Measurements from ENCODE around the gene RPTOR. TPM values are rescaled to one million over a fixed set of nuclear protein-coding genes. Genes with fewer than 3 reads are reported as not detected.

Gene RPTOR
- total and polyA plus RNA-seq, 10 of the 15 experiments (the other 5 are each of a cell fraction or from before 2014, with no cell fraction given): 0.18 to 32.1 (median 7.8) TPM

- TF ChIP-seq POU2F2 (IDR thresholded peaks at IDR 0.05; ENCODE audit: borderline replicate concordance, low read depth, low read length) (peak; percentile 50; the same call in 1 of the 3 replicates), MTA3 (IDR thresholded peaks at IDR 0.05; ENCODE audit: borderline replicate concordance, low read length) (peak; percentile 96), REST (IDR thresholded peaks at IDR 0.05; ENCODE audit: low read depth, low read length) (no peak), CHD4 (IDR thresholded peaks at IDR 0.05) (peak; percentile 73; the same call in 1 of the 2 replicates), ZNF687 (IDR thresholded peaks at IDR 0.05) (peak; percentile 89), NBN (IDR thresholded peaks at IDR 0.05) (0 out of 2 replicates have a peak, but pooled peaks have one; percentile 66), CBFB (IDR thresholded peaks at IDR 0.05; ENCODE audit: low read depth) (peak; percentile 70; the same call in 1 of the 2 replicates), HDAC6 (IDR thresholded peaks at IDR 0.05; ENCODE audit: unreplicated experiment) (no peak), SPI1 (IDR thresholded peaks at IDR 0.05; ENCODE audit: borderline replicate concordance, insufficient read depth, low read depth, low read length) (peak; percentile 100), RAD21 (IDR thresholded peaks at IDR 0.05; ENCODE audit: insufficient read depth, low read depth, low read length) (peak; percentile 46), ZNF217 (IDR thresholded peaks at IDR 0.05) (peak; percentile 88), IKZF1 (conservative IDR thresholded peaks at IDR 0.05) (peak; percentile 95)
- TF ChIP-seq, protein P1, sequence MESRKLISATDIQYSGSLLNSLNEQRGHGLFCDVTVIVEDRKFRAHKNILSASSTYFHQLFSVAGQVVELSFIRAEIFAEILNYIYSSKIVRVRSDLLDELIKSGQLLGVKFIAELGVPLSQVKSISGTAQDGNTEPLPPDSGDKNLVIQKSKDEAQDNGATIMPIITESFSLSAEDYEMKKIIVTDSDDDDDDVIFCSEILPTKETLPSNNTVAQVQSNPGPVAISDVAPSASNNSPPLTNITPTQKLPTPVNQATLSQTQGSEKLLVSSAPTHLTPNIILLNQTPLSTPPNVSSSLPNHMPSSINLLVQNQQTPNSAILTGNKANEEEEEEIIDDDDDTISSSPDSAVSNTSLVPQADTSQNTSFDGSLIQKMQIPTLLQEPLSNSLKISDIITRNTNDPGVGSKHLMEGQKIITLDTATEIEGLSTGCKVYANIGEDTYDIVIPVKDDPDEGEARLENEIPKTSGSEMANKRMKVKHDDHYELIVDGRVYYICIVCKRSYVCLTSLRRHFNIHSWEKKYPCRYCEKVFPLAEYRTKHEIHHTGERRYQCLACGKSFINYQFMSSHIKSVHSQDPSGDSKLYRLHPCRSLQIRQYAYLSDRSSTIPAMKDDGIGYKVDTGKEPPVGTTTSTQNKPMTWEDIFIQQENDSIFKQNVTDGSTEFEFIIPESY (IDR thresholded peaks at IDR 0.05): no peak
- TF ChIP-seq, protein P2, sequence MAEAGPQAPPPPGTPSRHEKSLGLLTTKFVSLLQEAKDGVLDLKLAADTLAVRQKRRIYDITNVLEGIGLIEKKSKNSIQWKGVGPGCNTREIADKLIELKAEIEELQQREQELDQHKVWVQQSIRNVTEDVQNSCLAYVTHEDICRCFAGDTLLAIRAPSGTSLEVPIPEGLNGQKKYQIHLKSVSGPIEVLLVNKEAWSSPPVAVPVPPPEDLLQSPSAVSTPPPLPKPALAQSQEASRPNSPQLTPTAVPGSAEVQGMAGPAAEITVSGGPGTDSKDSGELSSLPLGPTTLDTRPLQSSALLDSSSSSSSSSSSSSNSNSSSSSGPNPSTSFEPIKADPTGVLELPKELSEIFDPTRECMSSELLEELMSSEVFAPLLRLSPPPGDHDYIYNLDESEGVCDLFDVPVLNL (IDR thresholded peaks at IDR 0.05; ENCODE audit: low read depth, low read length): no peak
- TF ChIP-seq, protein P3, sequence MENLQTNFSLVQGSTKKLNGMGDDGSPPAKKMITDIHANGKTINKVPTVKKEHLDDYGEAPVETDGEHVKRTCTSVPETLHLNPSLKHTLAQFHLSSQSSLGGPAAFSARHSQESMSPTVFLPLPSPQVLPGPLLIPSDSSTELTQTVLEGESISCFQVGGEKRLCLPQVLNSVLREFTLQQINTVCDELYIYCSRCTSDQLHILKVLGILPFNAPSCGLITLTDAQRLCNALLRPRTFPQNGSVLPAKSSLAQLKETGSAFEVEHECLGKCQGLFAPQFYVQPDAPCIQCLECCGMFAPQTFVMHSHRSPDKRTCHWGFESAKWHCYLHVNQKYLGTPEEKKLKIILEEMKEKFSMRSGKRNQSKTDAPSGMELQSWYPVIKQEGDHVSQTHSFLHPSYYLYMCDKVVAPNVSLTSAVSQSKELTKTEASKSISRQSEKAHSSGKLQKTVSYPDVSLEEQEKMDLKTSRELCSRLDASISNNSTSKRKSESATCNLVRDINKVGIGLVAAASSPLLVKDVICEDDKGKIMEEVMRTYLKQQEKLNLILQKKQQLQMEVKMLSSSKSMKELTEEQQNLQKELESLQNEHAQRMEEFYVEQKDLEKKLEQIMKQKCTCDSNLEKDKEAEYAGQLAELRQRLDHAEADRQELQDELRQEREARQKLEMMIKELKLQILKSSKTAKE (IDR thresholded peaks at IDR 0.05; ENCODE audit: low read depth, poor library complexity, severe bottlenecking): peak; percentile 65
Measured at GRCh38 chr17:80737106-80738019, 192.7 kb downstream of the RPTOR start (continued).
